ENCODE data around the gene SPPL2B.

DNA sequence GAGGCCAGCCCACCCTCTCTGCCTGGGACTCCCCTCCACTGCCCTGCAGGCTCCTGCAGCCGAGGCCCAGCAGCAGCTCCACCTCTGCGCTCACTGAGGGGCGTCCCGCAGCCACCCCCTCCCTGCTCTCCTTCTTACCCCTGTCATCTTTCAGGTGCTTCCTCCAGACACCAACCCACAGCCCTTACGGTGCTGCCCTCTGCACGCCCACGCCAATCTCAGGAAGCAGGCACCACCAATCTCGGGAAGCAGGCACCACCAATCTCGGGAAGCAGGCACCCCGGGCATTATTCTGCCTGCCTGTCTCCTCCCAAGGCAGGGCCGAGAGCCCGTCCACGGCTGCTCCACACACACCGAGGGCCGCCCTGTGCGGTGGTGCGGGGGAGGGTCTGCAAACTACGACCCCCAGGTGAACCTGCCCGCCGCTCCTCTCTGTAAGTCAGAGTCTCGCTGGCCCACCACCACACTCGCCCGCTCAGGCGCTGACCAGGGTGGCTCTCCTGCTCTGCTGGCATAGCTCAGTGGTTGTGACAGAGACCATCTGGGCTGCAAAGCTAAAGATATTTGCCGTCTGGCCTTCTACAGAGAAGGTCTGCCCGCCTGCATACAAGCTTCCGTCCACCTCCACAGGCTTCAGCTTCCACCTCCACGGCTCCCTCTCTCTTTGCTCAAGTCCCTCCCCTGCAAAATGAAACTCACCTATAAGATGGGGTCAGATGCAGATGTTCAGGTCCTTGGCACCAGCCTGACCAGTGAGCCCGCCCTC, 3.0 kb upstream of the SPPL2B start:
- TF ChIP-seq, protein P1, sequence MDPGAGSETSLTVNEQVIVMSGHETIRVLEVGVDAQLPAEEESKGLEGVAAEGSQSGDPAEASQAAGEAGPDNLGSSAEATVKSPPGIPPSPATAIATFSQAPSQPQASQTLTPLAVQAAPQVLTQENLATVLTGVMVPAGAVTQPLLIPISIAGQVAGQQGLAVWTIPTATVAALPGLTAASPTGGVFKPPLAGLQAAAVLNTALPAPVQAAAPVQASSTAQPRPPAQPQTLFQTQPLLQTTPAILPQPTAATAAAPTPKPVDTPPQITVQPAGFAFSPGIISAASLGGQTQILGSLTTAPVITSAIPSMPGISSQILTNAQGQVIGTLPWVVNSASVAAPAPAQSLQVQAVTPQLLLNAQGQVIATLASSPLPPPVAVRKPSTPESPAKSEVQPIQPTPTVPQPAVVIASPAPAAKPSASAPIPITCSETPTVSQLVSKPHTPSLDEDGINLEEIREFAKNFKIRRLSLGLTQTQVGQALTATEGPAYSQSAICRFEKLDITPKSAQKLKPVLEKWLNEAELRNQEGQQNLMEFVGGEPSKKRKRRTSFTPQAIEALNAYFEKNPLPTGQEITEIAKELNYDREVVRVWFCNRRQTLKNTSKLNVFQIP (CRISPR knock-in tag; IDR thresholded peaks at IDR 0.05; ENCODE audit: borderline replicate concordance, low read depth), result no peak
- TF ChIP-seq, protein P2, sequence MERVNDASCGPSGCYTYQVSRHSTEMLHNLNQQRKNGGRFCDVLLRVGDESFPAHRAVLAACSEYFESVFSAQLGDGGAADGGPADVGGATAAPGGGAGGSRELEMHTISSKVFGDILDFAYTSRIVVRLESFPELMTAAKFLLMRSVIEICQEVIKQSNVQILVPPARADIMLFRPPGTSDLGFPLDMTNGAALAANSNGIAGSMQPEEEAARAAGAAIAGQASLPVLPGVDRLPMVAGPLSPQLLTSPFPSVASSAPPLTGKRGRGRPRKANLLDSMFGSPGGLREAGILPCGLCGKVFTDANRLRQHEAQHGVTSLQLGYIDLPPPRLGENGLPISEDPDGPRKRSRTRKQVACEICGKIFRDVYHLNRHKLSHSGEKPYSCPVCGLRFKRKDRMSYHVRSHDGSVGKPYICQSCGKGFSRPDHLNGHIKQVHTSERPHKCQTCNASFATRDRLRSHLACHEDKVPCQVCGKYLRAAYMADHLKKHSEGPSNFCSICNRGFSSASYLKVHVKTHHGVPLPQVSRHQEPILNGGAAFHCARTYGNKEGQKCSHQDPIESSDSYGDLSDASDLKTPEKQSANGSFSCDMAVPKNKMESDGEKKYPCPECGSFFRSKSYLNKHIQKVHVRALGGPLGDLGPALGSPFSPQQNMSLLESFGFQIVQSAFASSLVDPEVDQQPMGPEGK (CRISPR knock-in tag; IDR thresholded peaks at IDR 0.05; ENCODE audit: borderline replicate concordance), result no peak
- TF ChIP-seq GLIS3 (CRISPR knock-in tag; IDR thresholded peaks at IDR 0.05) (no peak), ZNF8 (CRISPR knock-in tag; IDR thresholded peaks at IDR 0.05) (no peak), ZNF70 (CRISPR knock-in tag; IDR thresholded peaks at IDR 0.05) (no peak), ZFP30 (CRISPR knock-in tag; IDR thresholded peaks at IDR 0.05) (no peak)

Measured in SK-N-SH treated with all-trans-retinoic acid at 6 μM for 48 hours (cell line).